ENCODE data around the gene MOB1B. TPM values are rescaled to one million over a fixed set of nuclear protein-coding genes. Genes with fewer than 3 reads are reported as not detected.
"Not testable (repeated sequence)": the region's sequence is repeated elsewhere in the genome, so short reads cannot be mapped to it uniquely, and the experiment has no call there.

Gene MOB1B
- total RNA-seq, 1 donor from 2014 or later, result 34.2 TPM

- TF ChIP-seq CTCF (IDR thresholded peaks at IDR 0.05), result no peak
- H3K9me3 ChIP-seq, result no peaks in the 10 kb centered on the region
- no peak overlapping the region for H3K4me3 ChIP-seq
- H3K4me1 ChIP-seq, result peaks cover 13% of the 10 kb centered on the region
- no peak for ATAC-seq
- DNase-seq, result no peak
- H3K27me3 ChIP-seq, result no peaks in the 10 kb centered on the region
- H3K36me3 ChIP-seq, result peaks cover 10% of the 10 kb centered on the region
- no peak overlapping the region for H3K27ac ChIP-seq
- intact Hi-C loops (cut with DNase I), result no loop called here
Observed at GRCh38 chr4:70997546-70997945, 95.4 kb downstream of the MOB1B start.

DNA sequence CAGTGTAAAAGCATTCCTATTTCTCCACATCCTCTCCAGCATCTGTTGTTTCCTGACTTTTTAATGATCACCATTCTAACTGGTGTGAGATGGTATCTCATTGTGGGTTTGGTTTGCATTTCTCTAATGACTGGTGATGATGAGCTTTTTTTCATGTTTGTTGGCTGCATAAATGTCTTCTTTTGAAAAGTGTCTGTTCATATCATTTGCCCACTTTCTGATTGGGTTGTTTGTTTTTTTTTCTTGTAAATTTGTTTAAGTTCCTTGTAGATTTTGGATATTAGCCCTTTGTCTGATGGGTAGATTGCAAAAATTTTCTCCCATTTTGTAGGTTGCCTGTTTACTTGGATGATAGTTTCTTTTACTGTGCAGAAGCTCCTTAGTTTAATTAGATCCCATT, 97.5 kb downstream of the MOB1B start:
- not testable (repeated sequence) for ATAC-seq

GRCh38 chr4:71001363-71001762, 99.2 kb downstream of the MOB1B start:
- H3K9me3 ChIP-seq; H3K4me1 ChIP-seq; H3K4me3 ChIP-seq; H3K27me3 ChIP-seq; DNase-seq; intact Hi-C loops (cut with DNase I); ATAC-seq; H3K27ac ChIP-seq: not testable (repeated sequence)
- peaks cover 10% of the 10 kb centered on the region for H3K36me3 ChIP-seq

More for the DNA sequence above, 97.5 kb downstream of the MOB1B start:
- DNase-seq; H3K4me1 ChIP-seq; H3K9me3 ChIP-seq; H3K4me3 ChIP-seq; intact Hi-C loops (cut with DNase I); H3K27ac ChIP-seq; H3K27me3 ChIP-seq: not testable (repeated sequence)
- peaks cover 10% of the 10 kb centered on the region for H3K36me3 ChIP-seq

DNA sequence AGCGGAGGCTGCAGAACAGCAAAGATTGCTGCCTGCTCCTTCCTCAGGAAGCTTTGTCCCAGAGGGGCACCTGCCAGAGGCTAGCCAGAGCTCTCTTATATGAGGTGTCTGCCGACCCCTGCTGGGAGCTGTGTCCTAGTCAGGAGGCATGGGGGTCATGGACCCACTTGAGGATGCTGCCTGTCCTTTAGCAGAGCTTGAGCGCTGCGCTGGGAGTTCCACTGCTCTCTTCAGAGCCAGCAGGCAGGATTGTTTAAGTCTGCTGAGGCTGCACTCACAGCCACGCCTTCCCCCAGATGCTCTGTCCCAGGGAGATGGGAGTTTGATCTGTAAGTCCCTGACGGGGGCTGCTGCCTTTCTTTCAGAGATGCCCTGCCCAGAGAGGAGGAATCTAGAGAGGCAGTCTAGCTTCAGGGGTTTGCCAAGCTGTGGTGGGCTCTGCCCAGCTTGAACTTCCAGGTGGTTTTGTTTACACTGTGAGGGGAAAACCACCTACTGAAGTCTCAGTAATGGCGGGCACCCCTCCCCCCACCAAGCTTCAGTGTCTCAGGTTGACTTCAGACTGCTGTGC, 102.2 kb downstream of the MOB1B start:
- ATAC-seq, result no peak

DNA sequence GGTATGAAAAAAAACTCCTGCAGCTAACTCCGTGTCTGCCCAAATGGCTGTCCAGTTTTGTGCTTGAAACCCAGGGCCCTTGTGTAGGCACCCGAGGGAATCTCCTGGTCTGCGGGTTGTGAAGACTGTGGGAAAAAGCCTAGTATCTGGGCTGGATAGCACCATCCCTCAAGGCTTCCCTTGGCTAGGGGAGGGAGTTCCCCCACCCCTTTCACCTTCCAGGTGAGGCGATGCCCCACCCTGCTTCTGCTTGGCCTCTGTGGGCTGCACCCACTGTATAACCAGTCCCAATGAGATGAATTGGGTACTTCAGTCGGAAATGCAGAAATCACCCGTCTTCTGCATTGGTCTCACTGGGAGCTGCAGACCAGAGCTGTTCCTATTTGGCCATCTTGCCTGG, 102.9 kb downstream of the MOB1B start:
- H3K4me3 ChIP-seq; H3K27me3 ChIP-seq; H3K4me1 ChIP-seq; DNase-seq; intact Hi-C loops (cut with DNase I); H3K36me3 ChIP-seq; H3K27ac ChIP-seq; H3K9me3 ChIP-seq; ATAC-seq: not testable (repeated sequence)

More for the DNA sequence above, 102.2 kb downstream of the MOB1B start:
- H3K27me3 ChIP-seq, result no peaks in the 10 kb centered on the region
- no peak overlapping the region for H3K4me3 ChIP-seq
- no peaks in the 10 kb centered on the region for H3K36me3 ChIP-seq
- no peaks in the 10 kb centered on the region for H3K4me1 ChIP-seq
- TF ChIP-seq CTCF (IDR thresholded peaks at IDR 0.05), result no peak
- no peaks in the 10 kb centered on the region for H3K9me3 ChIP-seq
- no peak for DNase-seq
- no peak overlapping the region for H3K27ac ChIP-seq
- intact Hi-C loops (cut with DNase I), result no loop called here

GRCh38 chr4:71006203-71006907, 104.2 kb downstream of the MOB1B start:
- Histone ChIP-seq H3K4me1 (no peaks in the 10 kb centered on the region), H3K4me3 (no peak overlapping the region), H3K9me3 (no peaks in the 10 kb centered on the region), H3K27ac (no peak overlapping the region), H3K27me3 (no peaks in the 10 kb centered on the region), H3K36me3 (no peaks in the 10 kb centered on the region)
- TF ChIP-seq CTCF (IDR thresholded peaks at IDR 0.05), result no peak
- DNase-seq (no peak), ATAC-seq (no peak)
- intact Hi-C loops (cut with DNase I), result no loop called here

DNA sequence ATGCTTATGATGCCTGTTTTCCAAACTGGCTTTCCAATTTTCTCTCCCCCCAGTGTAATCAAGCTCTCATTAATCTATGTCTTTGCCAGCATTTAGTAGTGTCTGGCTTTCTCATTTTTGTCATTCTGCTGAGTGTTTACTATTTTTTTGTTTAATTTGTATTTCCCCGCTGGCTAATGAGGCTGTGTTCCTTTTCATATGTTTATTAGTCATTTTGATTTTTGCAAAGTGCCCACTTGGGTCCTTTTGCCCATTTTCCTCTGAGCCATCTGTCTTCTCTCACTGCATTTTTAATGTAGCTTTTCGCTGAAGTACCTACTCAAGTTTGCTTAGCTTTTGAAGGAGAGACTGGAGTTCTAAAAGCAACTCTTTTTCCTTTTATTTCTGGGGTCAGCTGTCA, 106.0 kb downstream of the MOB1B start:
- Histone ChIP-seq H3K36me3 (no peaks in the 10 kb centered on the region), H3K27me3 (no peaks in the 10 kb centered on the region), H3K4me1 (no peaks in the 10 kb centered on the region), H3K27ac (no peak overlapping the region), H3K9me3 (no peaks in the 10 kb centered on the region), H3K4me3 (no peak overlapping the region)
- TF ChIP-seq CTCF (IDR thresholded peaks at IDR 0.05), result no peak
- intact Hi-C loops (cut with DNase I), result no loop called here
- DNase-seq, result no peak
- no peak for ATAC-seq
